Small intestine (tissue), 7 donors: ENCODE results near the gene SLC11A1. TPM values are rescaled to one million over a fixed set of nuclear protein-coding genes. Genes with fewer than 3 reads are reported as not detected.

Experiments used
- DNase-seq, 2 donors: peaks; one replicate each; pipeline versions ENCODE4 v3.0.0 to v3.0.0-alpha.2; 2013
- FAIRE-seq: peaks from 2 replicates; lab custom pipeline; 2012; peaks lifted over from hg19 to GRCh38; lab: Jason Lieb, UNC
- H3K27ac ChIP-seq, 3 donors: one replicate each; pipeline ENCODE4 v1.5.1; 2013; ENCODE audit warnings: low read length in 2 of 3, mild to moderate bottlenecking in 2 of 3, control low read depth in 1 of 3, inconsistent platforms in 1 of 3, low read depth in 1 of 3, moderate library complexity in 1 of 3
- H3K27me3 ChIP-seq, 3 donors: one replicate each; pipeline ENCODE4 v1.6.1; 2013; ENCODE audit warnings: low read length in 3 of 3, inconsistent platforms in 1 of 3; ENCODE audit not compliant: control insufficient read depth in 3 of 3, insufficient read depth in 3 of 3
- H3K36me3 ChIP-seq, 3 donors: one replicate each; pipeline ENCODE4 v1.6.1; 2013; ENCODE audit warnings: low read length in 3 of 3, inconsistent platforms in 1 of 3, low read depth in 1 of 3, mild to moderate bottlenecking in 1 of 3, moderate library complexity in 1 of 3; ENCODE audit not compliant: control insufficient read depth in 3 of 3, insufficient read depth in 2 of 3
- H3K4me1 ChIP-seq, 3 donors: one replicate each; pipeline ENCODE4 v1.6.1; 2013; ENCODE audit warnings: low read length in 2 of 3, inconsistent platforms in 1 of 3, low read depth in 1 of 3, mild to moderate bottlenecking in 1 of 3, moderate library complexity in 1 of 3; ENCODE audit not compliant: control insufficient read depth in 3 of 3, insufficient read depth in 2 of 3
- H3K4me3 ChIP-seq, 3 donors: one replicate each; pipeline ENCODE4 v1.5.1; 2013; ENCODE audit warnings: low read length in 3 of 3, control low read depth in 1 of 3, inconsistent platforms in 1 of 3, low read depth in 1 of 3, mild to moderate bottlenecking in 1 of 3, moderate library complexity in 1 of 3
- H3K9me3 ChIP-seq, 2 donors: one replicate each; pipeline ENCODE4 v1.6.1; 2013; ENCODE audit warnings: low read depth in 1 of 2, low read length in 1 of 2; ENCODE audit not compliant: control insufficient read depth in 2 of 2, insufficient read depth in 1 of 2
- WGBS, 3 donors: extraction: QIAGEN DNeasy Blood & Tissue Kit; methylation state at CpG; one replicate each; pipeline ENCODE4 v1.1.7; 2013; 5-methylcytosine and 5-hydroxymethylcytosine counted together
- polyA plus RNA-seq, 4 donors: library from polyadenylated mRNA; stranded (reverse) in 3 of 4; unstranded in 1 of 4; fragments of 200-250 nt in 3 of 4; fragments of 120-200 nt in 1 of 4; gene quantifications; one replicate each; pipeline versions ENCODE4 v1.2.1 to v1.2.3, GENCODE V29; 2013
- donor health status: healthy with polysubstance abuse.
- donor health status: control.
- donor health status: control.
- donor health status: Bipolar disorder and iron deficiency.
- donor health status: healthy.

Gene SLC11A1
- polyA plus RNA-seq, 4 donors = 0.54 to 8.4 (median 2.0) TPM

GRCh38 chr2:218423584-218423983 is 41.5 kb downstream of the SLC11A1 start:
- FAIRE-seq (no peak), DNase-seq (no peak)
- Histone ChIP-seq H3K36me3 (peaks cover 2 to 78% (median 8%) of the 10 kb centered on the region in 3 donors), H3K9me3 (no peaks in the 10 kb centered on the region), H3K4me1 (peaks cover 0 to 17% (median 0%) of the 10 kb centered on the region in 3 donors), H3K27ac (no peak overlapping the region), H3K27me3 (no peaks in the 10 kb centered on the region), H3K4me3 (peak overlapping the region in 1 of 3 donors; percentile 2)
- 80 to 85% (median 81%) methylated on average over 7 to 9 of the region's 9 CpGs for WGBS, 3 donors

GRCh38 chr2:218425531-218425930 is 43.5 kb downstream of the SLC11A1 start:
- peaks cover 0 to 17% (median 0%) of the 10 kb centered on the region in 3 donors for H3K4me1 ChIP-seq
- H3K27ac ChIP-seq = no peak overlapping the region
- no peaks in the 10 kb centered on the region for H3K9me3 ChIP-seq
- H3K4me3 ChIP-seq = no peak overlapping the region
- no peak for DNase-seq
- WGBS, 3 donors = 85 to 93% (median 87%) methylated on average over 10 of the region's 10 CpGs
- no peaks in the 10 kb centered on the region for H3K27me3 ChIP-seq
- no peak for FAIRE-seq
- H3K36me3 ChIP-seq = peaks cover 2 to 90% (median 13%) of the 10 kb centered on the region in 3 donors

GRCh38 chr2:218427741-218428140 is 45.7 kb downstream of the SLC11A1 start:
- Histone ChIP-seq H3K4me3 (no peak overlapping the region), H3K4me1 (peaks cover 0 to 5% (median 0%) of the 10 kb centered on the region in 3 donors), H3K36me3 (peaks cover 2 to 96% (median 22%) of the 10 kb centered on the region in 3 donors), H3K27me3 (no peaks in the 10 kb centered on the region), H3K27ac (no peak overlapping the region), H3K9me3 (no peaks in the 10 kb centered on the region)
- no peak for FAIRE-seq
- no peak for DNase-seq
- 72 to 76% (median 74%) methylated on average over 11 of the region's 11 CpGs for WGBS, 3 donors

GRCh38 chr2:218428846-218429558 is 46.9 kb downstream of the SLC11A1 start:
- 91 to 95% (median 92%) methylated on average over 24 of the region's 24 CpGs for whole genome bisulfite sequencing, 3 donors
- Histone ChIP-seq H3K27ac (no peak overlapping the region), H3K9me3 (no peaks in the 10 kb centered on the region), H3K27me3 (no peaks in the 10 kb centered on the region), H3K4me3 (no peak overlapping the region), H3K36me3 (peaks cover 2 to 96% (median 19%) of the 10 kb centered on the region in 3 donors), H3K4me1 (no peaks in the 10 kb centered on the region)
- DNase-seq (no peak), FAIRE-seq (no peak)

- Histone ChIP-seq H3K36me3 (peaks cover 2 to 98% (median 24%) of the 10 kb centered on the region in 3 donors), H3K4me1 (no peaks in the 10 kb centered on the region), H3K9me3 (no peaks in the 10 kb centered on the region), H3K4me3 (no peak overlapping the region), H3K27me3 (no peaks in the 10 kb centered on the region), H3K27ac (no peak overlapping the region)
- 68 to 78% (median 74%) methylated on average over 8 to 9 of the region's 9 CpGs for WGBS, 3 donors
- DNase-seq (no peak), FAIRE-seq (no peak)
Measured at GRCh38 chr2:218429911-218430692, 48.0 kb downstream of the SLC11A1 start.

GRCh38 chr2:218430721-218431120 is 48.6 kb downstream of the SLC11A1 start:
- peaks cover 0 to 98% (median 24%) of the 10 kb centered on the region in 3 donors for H3K36me3 ChIP-seq
- H3K4me1 ChIP-seq = no peaks in the 10 kb centered on the region
- H3K9me3 ChIP-seq = no peaks in the 10 kb centered on the region
- FAIRE-seq (no peak), DNase-seq (no peak)
- no peak overlapping the region for H3K27ac ChIP-seq
- no peaks in the 10 kb centered on the region for H3K27me3 ChIP-seq
- no peak overlapping the region for H3K4me3 ChIP-seq
- 88 to 95% (median 89%) methylated on average over 11 of the region's 11 CpGs for WGBS, 3 donors

- 82 to 90% (median 89%) methylated on average over 10 of the region's 10 CpGs for WGBS, 3 donors
- H3K36me3 ChIP-seq = peaks cover 0 to 99% (median 32%) of the 10 kb centered on the region in 3 donors
- FAIRE-seq (no peak), DNase-seq (no peak)
- H3K4me3 ChIP-seq = no peak overlapping the region
- H3K9me3 ChIP-seq = no peaks in the 10 kb centered on the region
- no peak overlapping the region for H3K27ac ChIP-seq
- H3K4me1 ChIP-seq = no peaks in the 10 kb centered on the region
- no peaks in the 10 kb centered on the region for H3K27me3 ChIP-seq
Measured at GRCh38 chr2:218431878-218432277, 49.8 kb downstream of the SLC11A1 start.

- 87 to 92% (median 89%) methylated on average over 8 of the region's 8 CpGs for WGBS, 3 donors
- Histone ChIP-seq H3K4me1 (no peaks in the 10 kb centered on the region), H3K4me3 (no peak overlapping the region), H3K27me3 (no peaks in the 10 kb centered on the region), H3K27ac (no peak overlapping the region), H3K9me3 (no peaks in the 10 kb centered on the region), H3K36me3 (peaks cover 0 to 99% (median 35%) of the 10 kb centered on the region in 3 donors)
- FAIRE-seq = no peak
- no peak for DNase-seq
Measured at GRCh38 chr2:218432676-218433365, 50.7 kb downstream of the SLC11A1 start.
